ENCODE results near the gene OBI1.

The OBI1 gene

DNA sequence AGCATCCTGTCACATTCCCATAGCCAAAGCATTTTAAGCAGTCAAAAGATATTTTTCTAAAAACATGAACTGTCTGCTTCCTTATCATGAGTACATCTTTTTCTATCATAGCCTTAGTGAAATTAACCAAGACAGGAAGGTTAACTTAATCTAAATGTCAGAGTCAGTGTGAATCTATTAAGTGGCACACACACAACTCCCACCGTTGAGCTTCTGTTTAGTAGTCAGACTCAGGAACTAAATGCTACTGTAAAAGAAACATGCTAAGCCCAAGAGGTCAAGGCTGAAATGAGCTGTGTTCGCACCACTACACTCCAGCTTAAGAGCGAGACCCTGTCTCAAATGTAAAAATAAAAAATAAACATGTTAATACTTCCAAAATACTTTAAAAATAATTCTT lies 47.9 kb downstream of the OBI1 start:
- CTCF ChIA-PET: no interaction called here
- TF ChIP-seq, protein P1, sequence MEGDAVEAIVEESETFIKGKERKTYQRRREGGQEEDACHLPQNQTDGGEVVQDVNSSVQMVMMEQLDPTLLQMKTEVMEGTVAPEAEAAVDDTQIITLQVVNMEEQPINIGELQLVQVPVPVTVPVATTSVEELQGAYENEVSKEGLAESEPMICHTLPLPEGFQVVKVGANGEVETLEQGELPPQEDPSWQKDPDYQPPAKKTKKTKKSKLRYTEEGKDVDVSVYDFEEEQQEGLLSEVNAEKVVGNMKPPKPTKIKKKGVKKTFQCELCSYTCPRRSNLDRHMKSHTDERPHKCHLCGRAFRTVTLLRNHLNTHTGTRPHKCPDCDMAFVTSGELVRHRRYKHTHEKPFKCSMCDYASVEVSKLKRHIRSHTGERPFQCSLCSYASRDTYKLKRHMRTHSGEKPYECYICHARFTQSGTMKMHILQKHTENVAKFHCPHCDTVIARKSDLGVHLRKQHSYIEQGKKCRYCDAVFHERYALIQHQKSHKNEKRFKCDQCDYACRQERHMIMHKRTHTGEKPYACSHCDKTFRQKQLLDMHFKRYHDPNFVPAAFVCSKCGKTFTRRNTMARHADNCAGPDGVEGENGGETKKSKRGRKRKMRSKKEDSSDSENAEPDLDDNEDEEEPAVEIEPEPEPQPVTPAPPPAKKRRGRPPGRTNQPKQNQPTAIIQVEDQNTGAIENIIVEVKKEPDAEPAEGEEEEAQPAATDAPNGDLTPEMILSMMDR (IDR thresholded peaks at IDR 0.05; ENCODE audit: insufficient read depth, low read length, missing control alignments): no peak
- no peak for DNase-seq (ENCODE audit: low read depth, low spot score)
- no peak overlapping the region for H3K4me3 ChIP-seq (ENCODE audit: low read depth, low read length)
- POLR2A ChIA-PET: no interaction called here

DNA sequence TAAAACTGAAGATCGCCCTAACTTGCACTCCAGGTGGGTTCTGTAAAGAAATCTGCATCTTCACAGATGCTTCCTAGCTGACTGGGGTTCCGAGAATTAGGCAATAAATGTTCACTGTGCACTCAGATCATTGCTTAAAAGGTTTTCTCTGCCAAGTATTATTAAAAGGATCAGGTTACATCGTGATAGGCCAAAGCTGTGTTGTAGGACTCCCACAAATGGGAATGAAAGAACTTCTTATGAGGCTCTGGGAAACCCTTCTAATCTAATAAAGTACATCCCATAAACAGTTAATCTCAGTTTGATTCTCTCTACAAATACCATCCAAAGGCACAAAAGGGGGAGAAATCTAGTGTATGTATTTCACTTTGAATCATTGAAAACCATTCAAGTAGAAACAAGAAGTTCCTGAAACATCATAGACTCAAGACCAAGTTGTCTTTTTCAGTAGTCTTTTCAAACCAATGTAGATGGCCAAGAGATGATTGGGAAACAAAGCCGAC lies 48.5 kb downstream of the OBI1 start:
- ChIA-PET CTCF (no interaction called here), POLR2A (no interaction called here)
- H3K4me3 ChIP-seq (ENCODE audit: low read depth, low read length): no peak overlapping the region
- no peak for DNase-seq (ENCODE audit: low read depth, low spot score)
- TF ChIP-seq, protein P1 (IDR thresholded peaks at IDR 0.05; ENCODE audit: insufficient read depth, low read length, missing control alignments): no peak

DNA sequence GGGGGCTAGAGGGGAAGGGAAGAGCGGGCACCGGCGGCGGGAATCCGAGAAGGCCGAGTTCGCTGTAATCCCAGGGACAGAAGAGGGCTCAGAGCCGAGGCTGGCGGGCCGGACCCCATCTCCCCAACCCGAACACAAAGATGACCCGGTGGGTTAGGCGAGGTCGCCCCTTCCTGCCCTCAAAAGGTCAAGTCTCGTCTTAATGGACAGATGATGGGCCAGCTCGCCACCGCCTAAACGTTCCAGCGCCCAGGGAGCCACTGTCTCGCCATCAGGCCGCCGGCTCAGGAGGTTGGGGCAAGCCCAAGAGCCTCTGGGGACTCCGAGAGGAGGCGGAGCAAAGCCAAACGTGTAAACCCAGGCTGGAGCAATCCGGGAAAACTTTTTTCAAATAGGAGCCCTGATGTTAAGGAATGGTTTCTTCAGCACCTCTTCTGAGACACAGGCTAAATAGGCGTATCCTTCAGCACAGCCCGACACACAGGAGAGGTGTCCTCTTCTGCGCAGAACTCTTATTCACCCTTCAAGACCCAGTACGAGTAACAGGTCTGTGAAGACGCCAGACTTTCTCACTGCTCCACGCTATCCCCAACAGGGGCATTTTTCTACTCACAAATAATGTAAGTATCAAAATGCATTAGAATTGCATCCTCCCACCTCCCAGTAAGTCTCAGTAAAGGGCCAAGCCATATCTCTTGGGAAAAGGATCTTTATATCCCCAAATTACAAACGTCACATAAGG lies 49.3 kb downstream of the OBI1 start:
- CTCF ChIA-PET: no interaction called here

GRCh38 chr13:78608688-78609463 lies 50.1 kb downstream of the OBI1 start:
- TF ChIP-seq, protein P1 (IDR thresholded peaks at IDR 0.05; ENCODE audit: insufficient read depth, low read length, missing control alignments): no peak
- peak overlapping the region; percentile 52 for H3K4me3 ChIP-seq (ENCODE audit: low read depth, low read length)
- POLR2A ChIA-PET: no interaction called here

More for the DNA sequence above, 49.3 kb downstream of the OBI1 start:
- peak overlapping the region; percentile 52 for H3K4me3 ChIP-seq (ENCODE audit: low read depth, low read length)
- POLR2A ChIA-PET: no interaction called here
- TF ChIP-seq, protein P1 (IDR thresholded peaks at IDR 0.05; ENCODE audit: insufficient read depth, low read length, missing control alignments): no peak
- DNase-seq (ENCODE audit: low read depth, low spot score): no peak

DNA sequence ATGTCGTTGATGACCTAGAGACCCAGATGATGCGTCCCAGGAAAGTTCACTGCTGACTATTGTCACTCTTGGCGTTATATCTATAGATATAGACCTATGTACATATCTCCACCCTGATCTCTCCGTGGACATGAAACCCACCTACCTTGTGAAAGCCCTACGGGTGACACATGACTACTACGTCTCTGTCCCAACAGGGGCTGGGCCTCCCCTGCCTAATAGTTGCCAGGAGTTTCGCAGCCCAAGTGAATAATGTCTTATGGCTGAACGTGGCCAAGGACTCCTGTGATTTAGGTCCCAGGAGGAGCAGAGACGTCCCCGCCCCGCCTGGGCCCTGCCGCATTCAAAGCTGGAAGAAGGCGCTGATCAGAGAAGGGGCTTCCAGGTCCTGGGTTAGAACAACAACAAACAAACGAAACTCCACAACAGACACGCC lies 50.7 kb downstream of the OBI1 start:
- ChIA-PET CTCF (no interaction called here), POLR2A (no interaction called here)
- peak overlapping the region; percentile 52; the same call in 1 of the 2 replicates for H3K4me3 ChIP-seq (ENCODE audit: low read depth, low read length)
- TF ChIP-seq, protein P1 (IDR thresholded peaks at IDR 0.05; ENCODE audit: insufficient read depth, low read length, missing control alignments): no peak
- DNase-seq (ENCODE audit: low read depth, low spot score): no peak

More at GRCh38 chr13:78608688-78609463, 50.1 kb downstream of the OBI1 start:
- CTCF ChIA-PET: no interaction called here
- no peak for DNase-seq (ENCODE audit: low read depth, low spot score)
